ENCODE data around the gene STX16. TPM values are rescaled to one million over a fixed set of nuclear protein-coding genes. Genes with fewer than 3 reads are reported as not detected.

STX16 gene
- total RNA-seq, 1 donor from 2014 or later, result 31.4 TPM

DNA sequence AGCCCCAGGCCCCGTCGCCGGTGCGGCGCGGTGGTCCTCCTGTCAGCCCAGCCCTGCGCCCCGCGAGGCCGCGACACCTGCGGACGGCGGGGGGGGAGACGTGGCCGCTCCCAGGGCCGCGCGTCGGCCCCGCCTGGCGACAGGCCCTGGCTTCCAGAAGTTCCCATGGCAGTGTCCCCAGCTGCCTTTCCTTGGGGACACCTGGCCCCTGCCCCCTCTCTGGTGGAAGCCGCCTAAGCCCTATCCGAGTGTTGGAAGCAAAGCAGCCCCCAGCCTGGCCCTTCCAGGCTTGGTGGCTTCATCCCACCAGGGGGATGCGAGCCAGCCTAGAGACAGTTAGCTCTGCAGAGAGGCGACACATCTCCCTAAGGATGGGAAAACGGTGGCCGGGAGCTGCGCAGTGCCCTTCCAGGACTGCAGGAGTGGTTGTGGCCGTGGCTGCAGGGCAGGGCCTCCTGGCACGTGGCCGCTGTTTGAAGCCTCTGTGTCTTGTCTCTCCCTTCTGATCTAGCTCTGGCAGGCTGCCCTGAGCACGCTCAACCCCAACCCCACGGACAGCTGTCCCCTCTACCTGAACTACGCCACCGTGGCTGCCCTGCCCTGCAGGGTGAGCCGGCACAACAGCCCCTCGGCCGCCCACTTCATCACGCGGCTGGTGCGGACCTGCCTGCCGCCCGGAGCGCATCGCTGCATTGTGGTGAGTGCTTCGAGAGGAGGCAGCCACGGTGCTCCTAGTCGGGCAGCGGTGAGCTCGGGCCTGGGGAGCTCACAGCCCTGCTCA, 42.3 kb downstream of the STX16 start:
- no peak for FAIRE-seq

DNA sequence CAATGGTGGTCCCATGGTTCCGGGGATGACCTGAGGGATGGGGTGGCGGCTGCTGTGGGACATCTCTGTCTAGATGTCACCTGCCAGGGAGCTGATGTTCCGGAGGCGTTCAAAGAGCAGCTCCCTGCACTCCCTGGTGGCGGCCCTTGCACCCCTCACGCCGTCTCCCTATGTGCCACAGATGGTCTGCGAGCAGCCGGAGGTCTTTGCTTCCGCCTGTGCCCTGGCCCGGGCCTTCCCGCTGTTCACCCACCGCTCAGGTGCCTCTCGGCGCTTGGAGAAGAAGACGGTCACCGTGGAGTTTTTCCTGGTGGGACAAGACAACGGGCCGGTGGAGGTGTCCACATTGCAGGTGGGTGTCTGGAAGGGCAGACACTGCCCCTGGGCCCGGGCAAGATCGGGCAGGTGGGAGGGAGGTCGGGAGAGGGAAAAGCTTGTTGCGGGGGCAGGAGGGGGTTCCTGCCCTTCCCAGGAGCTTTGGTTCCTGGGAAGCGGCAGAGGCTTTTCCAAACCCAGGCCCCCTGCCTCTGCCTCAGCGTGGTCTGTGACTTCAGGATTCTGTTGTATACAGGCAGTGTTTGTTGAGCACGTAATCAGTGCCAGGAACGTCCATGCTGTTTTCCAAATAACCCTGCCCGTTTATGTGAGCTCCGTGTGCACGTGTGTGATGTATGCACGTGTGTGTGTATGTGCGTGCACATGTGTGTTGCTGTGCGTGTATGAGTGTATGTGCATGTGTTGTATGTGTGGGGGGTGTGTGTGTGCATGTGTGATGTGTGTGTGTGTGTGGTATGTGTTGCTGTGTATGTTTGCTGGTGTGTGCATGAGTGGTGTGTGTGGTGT, 43.4 kb downstream of the STX16 start:
- FAIRE-seq (no peak), DNase-seq (ENCODE audit: low spot score in 2 of 2) (no peak)

More for the DNA sequence above, 42.3 kb downstream of the STX16 start:
- no peak for DNase-seq (ENCODE audit: low spot score in 2 of 2)

DNA sequence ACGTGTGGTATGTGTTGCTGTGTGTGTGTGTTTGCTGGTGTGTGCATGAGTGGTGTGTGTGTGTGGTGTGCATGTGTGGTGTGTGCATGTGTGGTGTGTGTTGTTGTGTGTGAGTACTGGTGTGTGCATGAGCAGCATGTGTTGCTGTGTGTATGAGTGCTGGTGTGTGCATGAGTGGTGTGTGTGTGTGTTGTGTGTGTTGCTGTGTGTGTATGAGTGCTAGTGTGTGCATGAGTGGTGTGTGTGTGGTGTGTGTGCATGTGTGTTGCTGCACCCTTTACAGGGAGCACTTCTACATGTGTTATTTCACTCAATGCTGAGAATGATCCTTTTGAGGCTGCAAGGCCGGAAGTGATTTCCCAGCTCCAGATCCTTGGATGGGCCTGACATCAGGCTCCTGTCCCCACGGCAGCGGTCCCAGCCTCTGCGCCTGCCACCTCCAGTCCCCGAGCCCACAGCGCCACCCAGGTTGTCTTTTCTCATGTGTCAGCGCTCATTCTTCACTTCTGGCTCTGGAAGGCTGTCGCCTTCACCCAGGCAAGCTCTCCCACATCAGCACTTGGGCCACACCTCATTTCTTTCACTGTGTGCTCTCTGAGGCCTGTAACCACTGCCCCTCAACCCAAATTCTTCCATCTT, 44.1 kb downstream of the STX16 start:
- FAIRE-seq (no peak), DNase-seq (ENCODE audit: low spot score in 2 of 2) (no peak)

DNA sequence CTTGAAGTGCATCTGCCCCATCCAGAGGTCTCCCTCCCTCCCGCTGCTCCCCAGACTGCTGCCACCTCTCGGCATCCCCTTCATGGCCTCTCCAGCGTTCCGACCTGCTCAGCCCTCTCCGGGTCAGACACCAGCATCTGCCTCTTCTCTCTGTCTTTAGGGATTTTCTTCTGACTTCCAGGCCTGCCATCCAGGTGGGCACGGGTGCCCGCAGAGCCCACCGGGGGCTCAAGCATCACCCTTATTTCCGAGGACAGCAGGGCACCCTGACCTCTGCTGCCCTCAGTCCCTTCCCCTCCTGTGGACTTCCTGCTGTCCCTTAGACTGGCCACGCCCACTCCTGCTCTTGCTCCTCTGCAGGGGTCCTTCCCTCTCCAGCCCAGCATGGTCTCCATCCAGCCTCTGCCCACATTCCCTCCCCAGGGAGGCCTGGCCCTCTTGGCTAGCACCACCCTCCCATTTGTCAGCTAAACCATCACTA, 44.9 kb downstream of the STX16 start:
- FAIRE-seq, result no peak
- DNase-seq (ENCODE audit: low spot score in 2 of 2), result no peak

DNA sequence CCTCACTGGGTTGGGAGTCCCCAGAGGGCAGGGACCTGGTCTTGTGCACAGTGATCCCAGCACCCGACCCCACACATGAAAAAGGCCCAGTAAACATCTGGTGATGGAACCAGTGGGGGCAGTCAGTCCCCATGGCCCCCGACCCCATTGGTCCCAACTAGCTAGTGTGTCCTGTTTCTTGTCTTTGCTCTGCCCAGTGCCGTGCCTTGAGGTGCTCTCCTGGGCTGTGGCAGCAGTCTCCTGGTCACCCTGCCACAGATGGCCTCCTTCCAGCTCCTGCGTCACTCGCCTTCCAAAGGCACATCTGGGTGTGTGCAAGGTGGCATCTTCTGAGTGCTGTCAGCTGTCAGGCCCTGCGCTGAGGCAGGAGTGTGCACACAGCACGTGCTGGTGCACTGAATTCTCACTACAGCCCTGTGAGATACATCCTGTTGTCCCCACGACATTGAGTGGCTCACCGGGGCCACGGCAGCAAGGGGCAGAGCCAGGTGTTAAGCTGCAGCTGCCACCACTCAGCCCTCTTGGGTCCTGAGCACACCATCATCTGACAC, 45.4 kb downstream of the STX16 start:
- FAIRE-seq (no peak), DNase-seq (ENCODE audit: low spot score in 2 of 2) (no peak)

DNA sequence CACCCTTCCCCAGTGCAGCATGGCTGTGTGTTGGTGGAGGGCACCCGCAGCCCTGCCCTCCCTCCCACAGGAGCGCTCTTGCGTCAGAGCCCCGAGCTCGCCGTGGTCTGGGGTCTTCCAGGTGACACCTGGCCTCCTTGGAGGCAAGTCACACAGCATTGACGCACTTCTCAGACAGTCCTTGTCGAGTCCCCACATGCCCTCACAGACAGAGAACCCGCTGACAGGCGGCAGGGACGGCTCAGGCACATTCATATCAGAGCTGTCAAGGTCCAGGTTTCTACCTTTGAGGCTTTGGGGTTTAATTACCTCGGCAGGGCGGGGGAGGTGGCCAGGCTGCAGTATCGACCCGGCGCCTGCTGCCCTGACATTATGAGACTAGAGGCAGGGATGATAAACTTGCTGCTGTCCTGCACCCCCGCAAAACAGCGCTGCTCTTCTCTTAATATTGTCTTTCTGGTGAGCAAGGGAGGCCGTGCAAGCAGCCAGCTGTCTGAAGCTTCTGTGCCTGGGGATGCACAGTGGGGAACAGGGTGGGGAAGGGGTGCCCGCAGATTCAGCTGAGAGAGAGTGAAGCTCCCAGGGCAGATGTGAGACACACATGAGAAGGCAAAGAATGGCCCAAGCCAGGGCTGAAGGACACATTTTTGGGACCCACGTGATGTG, 46.3 kb downstream of the STX16 start:
- DNase-seq (ENCODE audit: low spot score in 2 of 2) (no peak), FAIRE-seq (no peak)

DNA sequence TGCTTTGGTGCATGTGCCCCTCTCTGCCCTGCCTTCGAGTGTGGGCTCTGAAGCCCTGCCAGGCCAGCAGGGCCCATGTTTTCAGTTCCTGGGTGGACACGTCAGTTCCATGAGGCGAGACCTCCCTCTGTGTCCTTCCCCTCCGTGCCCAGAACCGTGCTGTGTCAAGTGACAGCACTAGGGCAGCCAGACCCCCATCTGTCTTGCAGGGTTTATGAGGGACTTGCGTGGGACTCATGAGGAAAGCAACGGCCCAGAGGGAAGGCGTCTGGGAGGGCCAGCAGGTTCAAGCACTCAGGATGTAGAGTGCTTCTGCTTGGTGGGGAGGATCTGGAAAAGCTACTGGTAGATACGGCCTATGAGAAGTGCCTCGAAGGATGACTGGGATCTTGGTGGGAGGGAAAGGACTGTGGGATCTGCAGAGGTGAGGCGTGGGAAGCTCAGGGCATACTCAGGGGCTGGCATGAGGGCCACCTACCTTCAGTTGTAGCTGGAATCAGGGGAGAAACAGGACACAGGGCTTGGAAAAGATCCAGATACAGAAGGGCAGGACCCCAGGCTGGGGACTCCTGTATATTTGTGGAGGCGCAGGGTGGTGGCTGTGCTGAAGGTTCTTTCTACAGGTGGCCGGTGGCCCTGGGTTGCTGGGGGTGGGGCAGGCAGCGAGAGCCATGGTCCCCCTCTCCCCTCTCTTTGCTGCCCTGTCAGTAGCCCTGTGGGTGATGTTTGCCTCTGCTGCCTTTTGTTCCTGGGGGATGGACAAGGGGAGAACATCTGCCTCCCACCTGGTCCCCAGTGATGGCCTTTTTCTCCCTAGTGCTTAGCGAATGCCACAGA, 47.0 kb downstream of the STX16 start:
- DNase-seq (ENCODE audit: low spot score in 2 of 2), result no peak
- FAIRE-seq, result no peak

DNA sequence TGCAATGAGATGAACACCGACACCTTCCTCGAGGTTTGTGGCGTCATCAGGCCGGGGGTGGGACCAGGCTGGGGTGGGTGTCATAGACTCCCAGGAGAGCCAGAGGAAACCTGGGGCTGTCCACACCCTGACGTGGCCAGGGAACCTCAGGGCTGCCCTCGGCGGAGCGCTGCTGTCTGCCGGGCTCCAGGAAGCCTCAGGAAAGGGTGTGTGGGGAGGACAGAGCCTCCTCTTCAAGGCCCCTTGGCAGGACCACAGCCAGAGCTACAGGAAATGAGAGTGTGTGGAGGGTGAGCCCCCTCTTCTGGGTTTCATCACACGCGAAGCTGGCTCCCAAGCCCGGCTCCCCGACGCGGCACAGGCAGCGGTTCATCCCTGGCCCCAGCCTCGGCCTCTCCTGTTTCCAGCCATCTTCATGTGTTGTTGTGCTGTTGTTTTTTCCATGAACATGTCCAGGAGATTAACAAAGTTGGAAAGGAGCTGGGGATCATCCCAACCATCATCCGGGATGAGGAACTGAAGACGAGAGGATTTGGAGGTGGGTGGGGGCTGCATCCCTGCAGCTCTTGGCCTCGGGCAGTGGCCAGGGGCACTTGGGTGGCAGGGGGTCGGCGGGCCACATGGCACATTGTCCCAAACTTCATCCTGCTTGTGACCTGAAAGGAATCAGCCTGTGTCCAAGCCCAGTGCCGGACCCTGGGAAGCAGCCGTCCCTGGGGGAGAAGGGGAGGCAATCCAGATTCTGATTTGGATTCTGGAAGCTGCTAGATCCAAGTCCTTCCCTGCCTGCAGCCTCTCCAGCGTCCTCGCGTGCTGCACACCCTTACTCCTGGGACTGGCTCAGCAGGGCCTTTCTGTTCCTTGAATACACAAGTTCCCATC, 47.9 kb downstream of the STX16 start:
- FAIRE-seq (no peak), DNase-seq (ENCODE audit: low spot score in 2 of 2) (no peak)

DNA sequence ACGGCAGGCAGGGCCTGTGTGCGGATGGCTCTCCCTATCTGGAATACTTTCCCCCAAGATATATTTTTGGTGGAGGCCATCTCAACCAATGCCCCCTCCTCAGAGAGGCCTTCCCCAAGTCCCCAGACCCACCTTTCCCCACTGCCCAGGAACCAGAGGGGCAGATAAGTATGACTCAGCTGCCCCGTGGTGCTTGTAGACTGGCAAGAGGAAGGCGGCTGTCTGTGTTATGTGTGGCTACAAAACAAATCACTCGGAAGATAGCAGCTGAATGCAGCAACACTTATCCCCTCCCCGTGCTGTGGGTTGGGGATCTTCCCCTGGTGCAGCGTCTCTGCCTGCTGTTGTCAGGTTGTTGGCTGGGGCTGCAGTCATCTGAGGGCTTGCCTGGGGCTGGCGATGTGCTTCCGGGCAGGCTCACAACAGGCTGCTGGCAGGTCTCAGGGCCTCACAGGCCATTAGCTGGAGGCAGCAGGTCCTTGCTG, 48.6 kb downstream of the STX16 start:
- FAIRE-seq (no peak), DNase-seq (ENCODE audit: low spot score in 2 of 2) (no peak)

DNA sequence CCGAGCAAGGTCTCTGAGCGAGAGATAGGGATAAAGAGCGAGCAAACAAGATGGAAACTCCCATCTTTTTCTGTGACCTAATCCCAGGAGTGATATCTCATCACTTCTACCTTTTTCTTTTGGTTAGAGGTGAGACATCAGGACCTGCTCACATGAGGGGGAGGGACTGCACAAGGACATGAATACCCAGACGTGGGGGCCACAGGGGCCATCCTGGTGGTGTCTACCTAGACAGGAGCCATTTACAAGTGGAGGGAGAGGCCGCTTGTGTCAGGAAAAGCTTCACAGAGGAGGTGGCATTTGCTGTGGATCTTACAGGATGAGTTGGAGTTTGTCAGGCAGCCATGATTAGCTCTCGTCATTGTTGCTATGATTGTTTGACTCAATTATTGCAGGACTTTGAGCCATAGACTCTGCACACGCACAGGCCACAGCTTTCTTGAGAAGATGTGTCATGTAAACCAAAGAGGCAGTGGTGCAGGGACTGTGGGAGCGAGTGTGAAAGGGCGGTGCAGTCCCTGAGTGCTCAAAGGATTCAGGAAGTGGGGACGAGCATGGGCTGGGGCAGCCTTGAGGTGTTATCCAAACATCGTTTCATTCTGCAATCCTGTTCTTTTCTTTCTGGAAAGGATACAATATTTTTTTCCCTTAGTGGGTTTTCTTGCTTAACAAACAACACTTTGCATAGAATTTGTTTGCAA, 49.2 kb downstream of the STX16 start:
- DNase-seq (ENCODE audit: low spot score in 2 of 2) (no peak), FAIRE-seq (no peak)

DNA sequence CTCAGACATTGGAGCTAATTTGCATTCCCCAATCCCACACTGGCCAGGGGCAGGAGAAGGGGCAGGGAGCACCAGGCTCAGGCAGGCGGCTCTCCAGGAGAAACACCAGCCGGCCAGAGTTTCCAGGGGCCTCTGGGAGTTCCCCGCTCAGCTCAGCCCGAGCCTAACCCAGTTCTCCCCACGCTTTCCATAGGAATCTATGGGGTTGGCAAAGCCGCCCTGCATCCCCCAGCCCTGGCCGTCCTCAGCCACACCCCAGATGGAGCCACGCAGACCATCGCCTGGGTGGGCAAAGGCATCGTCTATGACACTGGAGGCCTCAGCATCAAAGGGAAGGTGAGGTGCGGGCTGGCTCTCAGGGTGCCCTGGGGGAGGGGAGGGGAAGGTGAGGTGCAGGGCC, 49.7 kb downstream of the STX16 start:
- DNase-seq (ENCODE audit: low spot score in 2 of 2) (no peak), FAIRE-seq (no peak)

DNA sequence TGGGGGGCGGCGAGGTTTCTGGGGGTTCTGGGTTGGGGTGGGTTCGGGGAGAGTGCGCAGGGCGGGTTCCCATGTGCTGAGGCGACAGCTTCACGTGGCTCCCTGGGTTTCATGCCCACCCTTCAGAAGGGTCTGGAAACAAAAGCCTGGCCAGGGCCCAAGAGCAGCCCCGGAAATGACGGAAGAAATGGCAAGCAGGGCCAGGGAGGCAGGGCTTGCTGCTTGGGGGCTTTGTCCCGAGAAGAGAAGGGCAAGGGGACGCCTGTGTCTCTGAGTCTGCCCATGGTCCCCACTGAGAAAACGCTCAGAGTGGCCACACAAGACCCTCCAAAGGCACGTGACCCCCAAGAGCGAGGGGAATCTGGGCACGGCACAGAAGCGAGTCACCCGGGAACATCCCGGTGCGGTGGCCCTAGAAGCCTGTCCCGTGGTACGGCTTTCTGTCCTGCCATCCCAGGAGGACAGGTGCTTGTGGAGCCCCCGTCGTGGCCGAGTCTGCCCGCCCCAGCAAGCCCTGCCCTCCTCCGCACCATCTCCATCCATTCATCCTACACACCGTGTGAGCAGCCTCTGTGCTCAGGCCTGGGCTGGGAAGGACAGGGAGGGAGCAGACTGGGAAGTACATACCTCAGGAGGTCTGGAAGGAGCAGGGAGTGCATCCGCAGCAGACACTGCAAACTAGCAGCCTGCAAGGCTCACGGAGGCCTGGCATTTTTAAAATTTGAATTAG, 50.5 kb downstream of the STX16 start:
- no peak for FAIRE-seq

DNA sequence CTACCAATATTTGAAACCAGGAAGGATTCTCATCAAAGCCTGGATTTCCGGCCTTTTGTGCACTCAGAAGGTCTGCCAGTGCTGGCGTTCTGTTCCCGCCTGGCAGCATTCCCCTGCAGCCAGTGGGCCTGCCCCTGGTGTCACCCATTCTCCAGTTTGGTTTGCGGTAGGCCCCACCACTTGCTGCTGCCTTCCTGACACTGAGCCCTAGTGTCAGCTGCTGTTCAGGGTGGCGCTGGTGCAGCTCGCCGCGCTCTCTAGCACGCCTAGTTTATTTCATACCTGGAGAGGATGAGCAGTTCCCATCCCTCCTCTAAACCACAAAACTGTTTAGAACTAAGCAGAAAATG, 51.1 kb downstream of the STX16 start:
- no peak for FAIRE-seq
- DNase-seq (ENCODE audit: low spot score in 2 of 2), result no peak

More for the DNA sequence above, 50.5 kb downstream of the STX16 start:
- no peak for DNase-seq (ENCODE audit: low spot score in 2 of 2)

DNA sequence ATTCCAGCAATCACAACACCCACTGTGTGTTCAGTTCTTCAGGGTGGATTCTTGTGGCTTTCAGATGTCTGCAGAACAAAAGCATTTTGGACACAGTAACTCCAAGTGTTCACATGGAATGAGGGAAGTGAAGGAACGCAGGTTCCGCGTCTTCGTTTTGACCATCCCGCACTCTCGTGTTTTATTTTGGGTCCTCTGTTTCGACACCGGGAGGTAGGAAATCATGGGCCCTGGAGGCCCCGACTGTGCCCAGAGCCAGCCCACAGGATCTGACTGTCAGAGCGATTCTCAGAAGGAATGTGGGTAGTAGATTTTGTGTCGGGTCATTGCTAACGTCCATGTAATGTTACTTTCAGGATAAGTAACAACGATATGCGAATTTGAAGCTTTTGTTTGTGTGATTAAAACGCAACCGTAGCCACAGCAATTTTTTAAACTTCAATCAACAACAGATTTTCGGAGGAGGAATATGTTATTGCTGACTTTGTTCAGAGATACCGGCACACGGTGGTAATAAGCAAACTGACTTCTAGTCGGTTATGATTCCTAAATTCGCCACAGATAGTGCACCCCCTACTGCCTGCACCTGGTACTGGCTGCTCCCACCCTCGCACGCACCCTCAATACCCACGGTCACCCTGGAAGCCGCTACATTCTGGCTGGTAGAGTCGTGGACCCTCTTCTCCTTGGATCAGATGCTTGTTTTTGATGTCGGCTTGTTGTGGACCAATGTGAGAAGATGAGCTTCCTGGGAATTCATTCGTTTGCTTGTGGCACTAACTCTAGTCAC, 52.0 kb downstream of the STX16 start:
- FAIRE-seq, result no peak
- no peak for DNase-seq (ENCODE audit: low spot score in 2 of 2)

DNA sequence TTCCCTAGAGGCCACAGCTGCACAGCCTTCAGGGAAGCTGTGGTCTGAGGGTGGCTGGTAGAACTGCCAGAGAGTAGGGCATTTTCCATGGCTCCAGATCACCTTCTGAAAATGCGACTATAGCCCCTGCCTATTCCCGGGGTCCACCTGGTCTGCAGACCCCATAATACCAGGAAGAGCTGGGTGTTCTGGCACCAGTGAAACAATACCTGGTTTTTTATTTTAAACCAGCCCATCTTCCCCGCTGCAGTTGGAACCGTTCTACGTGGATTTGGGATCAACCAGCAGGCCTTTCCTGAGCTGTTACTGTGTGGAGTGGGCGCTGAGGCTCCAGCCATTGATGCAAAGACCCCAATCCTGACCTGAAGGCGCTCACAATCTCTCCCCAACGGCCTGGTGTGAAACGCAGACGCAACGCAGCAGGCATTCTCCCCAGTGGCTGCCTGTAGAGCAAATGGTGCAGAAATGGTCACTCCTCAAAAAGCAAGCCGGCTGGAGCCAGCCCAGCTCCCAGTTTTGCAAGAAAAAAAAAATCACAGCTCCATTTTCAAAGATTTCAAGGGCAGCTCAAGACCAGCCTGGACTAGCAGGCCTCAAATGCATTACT, 52.8 kb downstream of the STX16 start:
- FAIRE-seq, result no peak
- no peak for DNase-seq (ENCODE audit: low spot score in 2 of 2)
